WTC11 (cell line): ENCODE data around the gene HSF5. TPM values are rescaled to one million over a fixed set of nuclear protein-coding genes. Genes with fewer than 3 reads are reported as not detected.

Experiments
- ATAC-seq: fragments of 200-7000 bp; cut with Tn5 transposase; 2 replicates; pipeline ENCODE4 v1.10.0; 2021; ENCODE audit warnings: mild to moderate bottlenecking, moderate library complexity
- CTCF ChIA-PET: fragments of 300-600 bp; sonication (Branson Sonifier 250); formaldehyde crosslinking; loops from one replicate; lab custom pipeline; 2021; ENCODE audit warnings: antibody characterized with exemption; lab: Charles Lee
- POLR2A ChIA-PET: fragments of 350-600 bp; sonication (Branson Sonifier 250); formaldehyde crosslinking; loops from one replicate; lab custom pipeline; 2021; ENCODE audit warnings: antibody characterized with exemption; lab: Charles Lee
- DNase-seq: peaks from one replicate; pipeline ENCODE4 v3.0.0; 2021; ENCODE audit warnings: low spot score
- H3K27ac Mint-ChIP-seq: 2 replicates; pipeline ENCODE4 v1.8.0; 2021; ENCODE audit warnings: mixed read lengths
- H3K27me3 Mint-ChIP-seq: 2 replicates; pipeline ENCODE4 v1.8.0; 2021; ENCODE audit warnings: low read depth, mild to moderate bottlenecking, moderate library complexity, mixed read lengths
- H3K36me3 Mint-ChIP-seq: 2 replicates; pipeline ENCODE4 v1.8.0; 2021; ENCODE audit warnings: mixed read lengths
- H3K4me1 Mint-ChIP-seq: 2 replicates; pipeline ENCODE4 v1.8.0; 2022; ENCODE audit warnings: mixed read lengths
- H3K4me3 Mint-ChIP-seq: 2 replicates; pipeline ENCODE4 v1.8.0; 2021; ENCODE audit warnings: mild to moderate bottlenecking, moderate library complexity, mixed read lengths
- H3K9me3 Mint-ChIP-seq: 2 replicates; pipeline ENCODE4 v1.8.0; 2021; ENCODE audit warnings: mixed read lengths
- ARID4B ChIP-seq: sonication (generic); formaldehyde crosslinking; IDR thresholded peaks from 2 replicates; pipeline ENCODE4 v1.8.0; 2023; ENCODE audit warnings: missing genetic modification reagents, mild to moderate bottlenecking, borderline replicate concordance
- ATF3 ChIP-seq: sonication (generic); formaldehyde crosslinking; conservative IDR thresholded peaks from 2 replicates; pipeline ENCODE4 v1.8.1; 2022; ENCODE audit warnings: mild to moderate bottlenecking, missing genetic modification reagents
- CREB1 ChIP-seq: sonication (generic); formaldehyde crosslinking; IDR thresholded peaks from 2 replicates; pipeline ENCODE4 v1.8.0; 2023; ENCODE audit warnings: mild to moderate bottlenecking, missing genetic modification reagents
- E2F5 ChIP-seq: sonication (generic); formaldehyde crosslinking; IDR thresholded peaks from 2 replicates; pipeline ENCODE4 v1.8.1; 2022; ENCODE audit warnings: mild to moderate bottlenecking, moderate library complexity, missing genetic modification reagents
- ESRRA ChIP-seq: sonication (generic); formaldehyde crosslinking; IDR thresholded peaks from 2 replicates; pipeline ENCODE4 v1.8.1; 2022; ENCODE audit warnings: mild to moderate bottlenecking, missing genetic modification reagents, borderline replicate concordance
- FOXP4 ChIP-seq: sonication (generic); formaldehyde crosslinking; IDR thresholded peaks from 2 replicates; pipeline ENCODE4 v1.8.0; 2022; ENCODE audit warnings: mild to moderate bottlenecking, missing genetic modification reagents
- HMGA2 ChIP-seq: fragments of 250-450 bp; sonication (Bioruptor Pico); IDR thresholded peaks from 2 replicates; pipeline ENCODE4 v1.4.0; 2021; ENCODE audit warnings: mild to moderate bottlenecking, moderate library complexity
- JAZF1 ChIP-seq: fragments of 250-450 bp; sonication (Bioruptor Pico); IDR thresholded peaks from 2 replicates; pipeline ENCODE4 v1.9.0; 2021; ENCODE audit warnings: moderate library complexity, mild to moderate bottlenecking, inconsistent platforms
- MLX ChIP-seq: sonication (generic); formaldehyde crosslinking; IDR thresholded peaks from 2 replicates; pipeline ENCODE4 v1.8.1; 2023; ENCODE audit warnings: mild to moderate bottlenecking, missing genetic modification reagents, moderate library complexity
- MYBL2 ChIP-seq: sonication (generic); formaldehyde crosslinking; IDR thresholded peaks from 2 replicates; pipeline ENCODE4 v1.8.1; 2023; ENCODE audit warnings: mild to moderate bottlenecking, moderate library complexity, missing genetic modification reagents
- NFATC4 ChIP-seq: fragments of 250-450 bp; sonication (Bioruptor Pico); IDR thresholded peaks from 2 replicates; pipeline ENCODE4 v1.9.0; 2021; ENCODE audit warnings: mild to moderate bottlenecking
- NR1H2 ChIP-seq: sonication (generic); formaldehyde crosslinking; IDR thresholded peaks from 2 replicates; pipeline ENCODE4 v1.9.0; 2021; ENCODE audit warnings: mild to moderate bottlenecking, moderate library complexity, missing genetic modification reagents
- PRRX2 ChIP-seq: fragments of 250-450 bp; sonication (Bioruptor Pico); IDR thresholded peaks from 2 replicates; pipeline ENCODE4 v1.8.0; 2021; ENCODE audit warnings: mild to moderate bottlenecking
- RORB ChIP-seq: fragments of 250-450 bp; sonication (Bioruptor Pico); IDR thresholded peaks from 2 replicates; pipeline ENCODE4 v1.9.0; 2021; ENCODE audit warnings: mild to moderate bottlenecking
- SOX15 ChIP-seq: fragments of 250-450 bp; sonication (Bioruptor Pico); IDR thresholded peaks from 2 replicates; pipeline ENCODE4 v1.9.0; 2021; ENCODE audit warnings: mild to moderate bottlenecking
- TP53 ChIP-seq: sonication (generic); formaldehyde crosslinking; IDR thresholded peaks from 2 replicates; pipeline ENCODE4 v1.8.1; 2023; ENCODE audit warnings: mild to moderate bottlenecking, missing genetic modification reagents
- ZMAT4 ChIP-seq: fragments of 250-450 bp; sonication (Bioruptor Pico); IDR thresholded peaks from 2 replicates; pipeline ENCODE4 v1.9.0; 2021; ENCODE audit warnings: mild to moderate bottlenecking
- ZNF232 ChIP-seq: sonication (generic); formaldehyde crosslinking; IDR thresholded peaks from 2 replicates; pipeline ENCODE4 v1.8.0; 2022; ENCODE audit warnings: mild to moderate bottlenecking, missing genetic modification reagents
- ZNF281 ChIP-seq: sonication (generic); formaldehyde crosslinking; IDR thresholded peaks from 2 replicates; pipeline ENCODE4 v1.8.0; 2023; ENCODE audit warnings: mild to moderate bottlenecking, missing genetic modification reagents
- ZNF671 ChIP-seq: fragments of 250-450 bp; sonication (Bioruptor Pico); IDR thresholded peaks from 2 replicates; pipeline ENCODE4 v1.8.0; 2021; ENCODE audit warnings: mild to moderate bottlenecking
- ZSCAN18 ChIP-seq: fragments of 250-450 bp; sonication (Bioruptor Pico); IDR thresholded peaks from 2 replicates; pipeline ENCODE4 v2.1.2; 2022; ENCODE audit warnings: mild to moderate bottlenecking, moderate library complexity
- total RNA-seq: library from RNA; stranded (reverse); gene quantifications from 3 replicates; pipeline ENCODE4 v1.2.3, GENCODE V29; 2021

HSF5 gene
- total RNA-seq, 1 experiment from 2014 or later, result 0.09 TPM

- H3K4me3 Mint-ChIP-seq, result no peak overlapping the region
- H3K4me1 Mint-ChIP-seq, result peaks cover 28% of the 10 kb centered on the region
- H3K27me3 Mint-ChIP-seq, result peaks cover 5% of the 10 kb centered on the region
- ATAC-seq, result peak; percentile 18
- POLR2A ChIA-PET, result no interaction called here
- no peaks in the 10 kb centered on the region for H3K36me3 Mint-ChIP-seq
- no peak overlapping the region; the same call in 1 of the 2 replicates for H3K27ac Mint-ChIP-seq
- CTCF ChIA-PET, result no interaction called here
- DNase-seq, result no peak
- TF ChIP-seq MYBL2 (CRISPR knock-in tag) (no peak), RORB (CRISPR knock-in tag) (no peak), CREB1 (CRISPR knock-in tag) (no peak)
- H3K9me3 Mint-ChIP-seq, result no peaks in the 10 kb centered on the region
Observed at GRCh38 chr17:58525239-58525638, 37.0 kb upstream of the HSF5 start.

GRCh38 chr17:58521680-58522079, 33.5 kb upstream of the HSF5 start:
- H3K4me3 Mint-ChIP-seq, result no peak overlapping the region
- H3K27ac Mint-ChIP-seq, result no peak overlapping the region
- ATAC-seq, result no peak
- no peak for DNase-seq
- no peaks in the 10 kb centered on the region for H3K36me3 Mint-ChIP-seq
- H3K4me1 Mint-ChIP-seq, result peaks cover 18% of the 10 kb centered on the region
- no peaks in the 10 kb centered on the region; the same call in 1 of the 2 replicates for H3K27me3 Mint-ChIP-seq
- no peaks in the 10 kb centered on the region for H3K9me3 Mint-ChIP-seq
- POLR2A ChIA-PET, result no interaction called here
- CTCF ChIA-PET, result interaction anchor here (0.6 to 1.5 kb wide), 3 partner anchors 10 to 827 kb away, joined by 3 to 4 read pairs (median 3); no protein-coding TSS in a partner anchor
- TF ChIP-seq ZNF671 (CRISPR knock-in tag) (no peak), TP53 (CRISPR knock-in tag) (no peak), ESRRA (no peak), ATF3 (CRISPR knock-in tag) (no peak), SOX15 (CRISPR knock-in tag) (no peak), NR1H2 (no peak), HMGA2 (CRISPR knock-in tag) (no peak), ZSCAN18 (CRISPR knock-in tag) (no peak), PRRX2 (no peak), ZMAT4 (CRISPR knock-in tag) (no peak), JAZF1 (CRISPR knock-in tag) (no peak), ARID4B (CRISPR knock-in tag) (no peak), ZNF281 (no peak), ZNF232 (CRISPR knock-in tag) (no peak), MLX (CRISPR knock-in tag) (no peak), NFATC4 (CRISPR knock-in tag) (no peak), FOXP4 (CRISPR knock-in tag) (no peak), E2F5 (no peak)
